Sigmoid colon (tissue), 4 donors: ENCODE measurements around the gene NUP133.
"Not testable (repeated sequence)": the region's sequence is repeated elsewhere in the genome, so short reads cannot be mapped to it uniquely, and the experiment has no call there.

Experiments
- CTCF ChIP-seq, 4 experiments: fragments of 450-650 bp in 3 of 4; fragments of 200-600 bp in 1 of 4; IDR thresholded peaks; one replicate each; pipeline ENCODE4 v1.5.1; 2016 to 2019; ENCODE audit warnings: antibody characterized with exemption in 4 of 4, mild to moderate bottlenecking in 3 of 4, moderate library complexity in 2 of 4
- EP300 ChIP-seq, 4 donors: sonication (generic); formaldehyde crosslinking; IDR thresholded peaks; one replicate each; pipeline ENCODE4 v1.6.1; 2017; ENCODE audit warnings: antibody characterized with exemption in 4 of 4
- POLR2A ChIP-seq, 2 donors: fragments of 450-650 bp; IDR thresholded peaks; one replicate each; pipeline ENCODE4 v1.6.1; 2016; ENCODE audit warnings: antibody characterized with exemption in 2 of 2, mild to moderate bottlenecking in 2 of 2, moderate library complexity in 2 of 2
- POLR2AphosphoS5 ChIP-seq, 4 donors: sonication (generic); formaldehyde crosslinking; IDR thresholded peaks; one replicate each; pipeline ENCODE4 v1.6.1; 2017; ENCODE audit warnings: antibody characterized with exemption in 4 of 4

GRCh38 chr1:229394517-229394916 is 113.6 kb downstream of the NUP133 start:
- not testable (repeated sequence) for TF ChIP-seq CTCF, POLR2A, POLR2AphosphoS5, EP300 (IDR thresholded peaks at IDR 0.05)
